Stomach smooth muscle (tissue), 2 donors: ENCODE results near the gene EXOC4.

Experiments used
- H3K27ac ChIP-seq: one replicate; pipeline ENCODE4 v1.7.0; 2013; ENCODE audit warnings: mild to moderate bottlenecking, low read length, inconsistent platforms
- H3K27me3 ChIP-seq, 2 donors: one replicate each; pipeline ENCODE4 v1.7.0; 2013; ENCODE audit warnings: low read length in 2 of 2; ENCODE audit not compliant: insufficient read depth in 2 of 2, control insufficient read depth in 1 of 2
- H3K36me3 ChIP-seq, 2 donors: one replicate each; pipeline ENCODE4 v1.7.0; 2013; ENCODE audit warnings: low read length in 2 of 2; ENCODE audit not compliant: control insufficient read depth in 2 of 2, insufficient read depth in 2 of 2
- H3K4me1 ChIP-seq: one replicate; pipeline ENCODE4 v1.7.0; 2013; ENCODE audit warnings: low read length; ENCODE audit not compliant: control insufficient read depth, insufficient read depth
- H3K4me3 ChIP-seq, 2 donors: one replicate each; pipeline ENCODE4 v1.7.0; 2013; ENCODE audit warnings: low read length in 2 of 2
- H3K9ac ChIP-seq, 2 donors: one replicate each; pipeline ENCODE4 v1.7.0; 2013; ENCODE audit warnings: low read length in 2 of 2, mild to moderate bottlenecking in 1 of 2
- H3K9me3 ChIP-seq, 2 donors: one replicate each; pipeline ENCODE4 v1.7.0; 2013; ENCODE audit warnings: low read length in 2 of 2; ENCODE audit not compliant: control insufficient read depth in 2 of 2
- donor health status: healthy.
- donor health status: Pancreatic carcinoma.

Gene EXOC4

DNA sequence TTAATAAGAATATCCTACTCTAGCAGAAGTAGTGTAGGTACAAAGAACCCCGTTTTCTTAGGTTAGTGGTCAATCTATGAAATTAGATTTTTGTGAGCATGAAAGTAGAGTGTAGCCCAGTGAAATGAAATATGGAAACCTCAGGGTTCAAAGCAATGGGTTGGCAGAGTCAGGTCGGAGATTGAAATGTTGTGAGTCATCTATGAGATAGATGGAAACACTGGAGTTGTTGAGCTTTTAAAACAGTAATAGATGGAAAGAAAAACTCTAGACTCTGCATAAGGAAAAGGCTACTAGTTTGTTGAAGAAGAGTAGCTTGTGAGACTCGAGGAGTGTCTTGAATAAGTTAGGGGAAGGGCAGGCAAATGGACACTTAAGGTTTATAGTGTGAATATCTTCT is 251.9 kb downstream of the EXOC4 start:
- Histone ChIP-seq H3K4me3 (no peak overlapping the region), H3K27me3 (no peaks in the 10 kb centered on the region), H3K36me3 (no peaks in the 10 kb centered on the region), H3K9ac (no peak overlapping the region), H3K9me3 (no peaks in the 10 kb centered on the region), H3K4me1 (no peaks in the 10 kb centered on the region), H3K27ac (no peak overlapping the region)

DNA sequence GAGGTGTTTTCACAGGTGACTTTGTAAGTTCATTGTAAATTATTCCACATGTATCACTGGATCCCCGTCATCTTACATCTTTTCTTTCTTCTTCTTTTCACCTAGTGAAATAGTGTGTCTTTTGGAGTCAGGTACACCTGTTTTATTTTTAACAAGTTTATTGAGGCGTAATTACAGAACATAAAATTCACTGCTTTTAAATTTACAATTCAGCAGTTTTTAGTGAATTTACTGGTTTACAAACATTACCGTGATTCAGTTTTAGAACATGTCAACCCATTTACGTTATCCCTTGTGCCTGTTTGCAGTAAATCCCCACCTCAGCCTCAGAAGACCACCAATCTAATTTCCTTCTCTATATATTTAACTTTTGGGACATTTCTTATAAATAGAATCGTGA is 256.9 kb downstream of the EXOC4 start:
- Histone ChIP-seq H3K9ac (no peak overlapping the region), H3K27me3 (no peaks in the 10 kb centered on the region), H3K36me3 (no peaks in the 10 kb centered on the region), H3K4me3 (no peak overlapping the region), H3K27ac (no peak overlapping the region), H3K4me1 (no peaks in the 10 kb centered on the region), H3K9me3 (peaks cover 0 to 2% of the 10 kb centered on the region in 2 donors)

- Histone ChIP-seq H3K9me3 (peaks cover 0 to 2% of the 10 kb centered on the region in 2 donors), H3K27me3 (no peaks in the 10 kb centered on the region), H3K9ac (no peak overlapping the region), H3K36me3 (no peaks in the 10 kb centered on the region), H3K4me3 (no peak overlapping the region), H3K27ac (no peak overlapping the region), H3K4me1 (no peaks in the 10 kb centered on the region)
These were observed 257.6 kb downstream of the EXOC4 start for GRCh38 chr7:133510326-133511055.

- Histone ChIP-seq H3K27me3 (no peaks in the 10 kb centered on the region), H3K9me3 (peaks cover 0 to 2% of the 10 kb centered on the region in 2 donors), H3K4me3 (no peak overlapping the region), H3K9ac (no peak overlapping the region), H3K36me3 (no peaks in the 10 kb centered on the region), H3K4me1 (no peaks in the 10 kb centered on the region), H3K27ac (no peak overlapping the region)
These were observed 258.4 kb downstream of the EXOC4 start for GRCh38 chr7:133511252-133511651.

DNA sequence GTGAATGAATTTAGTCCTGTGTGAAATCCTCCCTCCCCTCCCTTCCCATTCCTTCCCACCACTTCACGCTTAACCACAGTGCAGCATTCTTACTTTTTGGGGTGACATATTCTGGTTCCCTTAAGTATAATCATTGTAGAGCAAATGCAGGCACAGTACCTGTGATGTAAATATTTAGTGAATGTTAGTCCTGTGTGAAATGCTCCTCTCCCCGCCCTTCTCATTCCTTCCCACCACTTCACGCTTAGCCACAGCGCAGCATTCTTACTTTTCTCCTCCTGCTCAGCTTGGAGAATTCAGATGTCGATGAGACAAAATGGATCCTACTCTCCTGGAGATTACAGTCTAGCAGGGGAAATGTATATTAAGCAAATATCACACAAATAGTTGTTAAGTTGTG is 258.8 kb downstream of the EXOC4 start:
- H3K4me3 ChIP-seq = no peak overlapping the region
- H3K9ac ChIP-seq = no peak overlapping the region
- H3K27me3 ChIP-seq = no peaks in the 10 kb centered on the region
- H3K36me3 ChIP-seq = no peaks in the 10 kb centered on the region
- no peaks in the 10 kb centered on the region for H3K4me1 ChIP-seq
- H3K9me3 ChIP-seq = peaks cover 0 to 2% of the 10 kb centered on the region in 2 donors
- H3K27ac ChIP-seq = no peak overlapping the region

DNA sequence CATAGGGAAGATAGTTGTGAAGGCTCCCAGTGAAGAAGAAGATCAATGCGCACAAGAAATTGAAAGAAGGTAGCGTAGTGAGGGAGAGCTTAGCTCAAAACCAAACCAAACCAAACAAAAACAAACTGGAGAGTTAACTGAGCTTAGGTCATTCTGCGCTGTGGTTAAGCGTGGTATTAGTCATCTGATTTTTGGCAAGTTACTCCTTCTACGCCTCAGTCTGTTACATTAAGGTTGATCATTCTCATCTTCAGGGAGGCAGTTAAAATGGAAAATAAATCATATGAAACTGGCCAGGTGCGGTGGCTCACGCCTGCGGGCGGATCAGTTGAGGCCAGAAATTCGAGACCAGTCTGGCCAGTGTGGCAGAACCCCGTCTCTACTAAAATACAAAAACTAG is 259.7 kb downstream of the EXOC4 start:
- H3K9me3 ChIP-seq = peaks cover 0 to 2% of the 10 kb centered on the region in 2 donors
- H3K9ac ChIP-seq = no peak overlapping the region
- no peak overlapping the region for H3K4me3 ChIP-seq

DNA sequence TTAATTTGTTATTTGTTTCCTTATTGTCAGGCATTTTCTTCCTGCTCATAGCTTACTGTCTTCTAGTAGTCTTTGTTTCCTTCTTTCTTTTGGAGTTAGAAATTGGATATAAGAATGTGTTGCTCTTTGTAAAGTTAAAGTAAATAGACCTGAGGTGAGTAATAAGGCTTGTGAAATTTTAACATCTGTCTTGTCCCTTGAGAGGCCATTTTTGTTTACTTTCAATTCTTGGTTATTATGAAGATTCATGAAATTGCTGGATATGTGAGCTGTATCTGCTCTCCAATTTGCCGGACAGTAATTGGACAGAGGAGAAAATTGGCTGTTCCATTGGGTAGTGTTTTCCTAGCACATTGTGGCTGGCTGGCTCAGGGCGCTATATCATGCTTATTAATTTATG is 260.7 kb downstream of the EXOC4 start:
- Histone ChIP-seq H3K36me3 (no peaks in the 10 kb centered on the region), H3K4me1 (no peaks in the 10 kb centered on the region), H3K9me3 (peaks cover 0 to 2% of the 10 kb centered on the region in 2 donors), H3K27me3 (no peaks in the 10 kb centered on the region), H3K4me3 (no peak overlapping the region), H3K27ac (no peak overlapping the region), H3K9ac (no peak overlapping the region)

More for the DNA sequence above, 259.7 kb downstream of the EXOC4 start:
- Histone ChIP-seq H3K36me3 (no peaks in the 10 kb centered on the region), H3K4me1 (no peaks in the 10 kb centered on the region), H3K27ac (no peak overlapping the region), H3K27me3 (no peaks in the 10 kb centered on the region)

- H3K36me3 ChIP-seq = no peaks in the 10 kb centered on the region
- peaks cover 0 to 2% of the 10 kb centered on the region in 2 donors for H3K9me3 ChIP-seq
- H3K4me1 ChIP-seq = no peaks in the 10 kb centered on the region
- no peak overlapping the region for H3K4me3 ChIP-seq
- H3K27ac ChIP-seq = no peak overlapping the region
- no peaks in the 10 kb centered on the region for H3K27me3 ChIP-seq
- H3K9ac ChIP-seq = no peak overlapping the region
These were observed 261.7 kb downstream of the EXOC4 start for GRCh38 chr7:133514551-133514950.

DNA sequence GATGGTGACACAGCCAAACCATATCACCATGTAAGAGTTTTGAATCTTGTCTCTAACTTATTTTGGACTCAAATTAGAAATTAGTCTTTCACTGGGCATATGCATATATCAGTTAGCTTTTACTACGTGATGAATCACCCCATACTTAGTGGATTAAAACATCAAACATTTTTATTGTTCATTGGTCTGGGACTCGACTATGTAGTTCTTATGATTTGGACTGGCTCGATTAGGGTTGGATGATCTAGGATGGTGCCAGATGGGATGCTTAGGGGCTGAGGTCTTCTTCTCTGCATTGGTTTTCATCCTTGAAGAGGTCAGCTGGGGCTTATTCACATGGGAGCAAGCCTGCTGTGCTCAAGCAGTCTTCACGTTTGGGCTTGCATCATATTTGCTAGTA is 264.9 kb downstream of the EXOC4 start:
- Histone ChIP-seq H3K36me3 (no peaks in the 10 kb centered on the region), H3K9me3 (no peaks in the 10 kb centered on the region), H3K27me3 (no peaks in the 10 kb centered on the region)

DNA sequence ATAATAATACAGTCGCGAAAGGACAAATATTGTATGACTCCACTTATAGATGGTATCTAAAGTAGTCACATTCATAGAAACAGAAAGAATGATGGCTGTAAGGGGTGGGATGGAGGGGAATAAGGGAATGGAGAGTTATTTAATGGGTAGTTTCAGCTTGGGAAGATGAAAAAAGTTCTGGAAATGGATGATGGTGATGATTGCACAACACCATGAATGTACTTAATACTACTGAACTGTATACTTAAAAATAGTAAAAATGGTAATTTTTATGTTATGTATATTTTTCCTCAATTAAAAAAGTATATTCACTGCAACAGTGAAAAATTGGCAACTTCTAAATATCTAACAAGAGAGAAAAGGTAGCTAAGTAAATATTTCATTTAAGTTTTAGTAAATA is 265.8 kb downstream of the EXOC4 start:
- H3K27ac ChIP-seq = no peak overlapping the region
- H3K36me3 ChIP-seq = no peaks in the 10 kb centered on the region
- no peaks in the 10 kb centered on the region for H3K27me3 ChIP-seq
- no peak overlapping the region for H3K4me3 ChIP-seq
- H3K9me3 ChIP-seq = no peaks in the 10 kb centered on the region
- H3K4me1 ChIP-seq = no peaks in the 10 kb centered on the region
- H3K9ac ChIP-seq = no peak overlapping the region

More for the DNA sequence above, 264.9 kb downstream of the EXOC4 start:
- no peak overlapping the region for H3K9ac ChIP-seq
- H3K4me3 ChIP-seq = no peak overlapping the region
- H3K4me1 ChIP-seq = no peaks in the 10 kb centered on the region
- H3K27ac ChIP-seq = no peak overlapping the region

DNA sequence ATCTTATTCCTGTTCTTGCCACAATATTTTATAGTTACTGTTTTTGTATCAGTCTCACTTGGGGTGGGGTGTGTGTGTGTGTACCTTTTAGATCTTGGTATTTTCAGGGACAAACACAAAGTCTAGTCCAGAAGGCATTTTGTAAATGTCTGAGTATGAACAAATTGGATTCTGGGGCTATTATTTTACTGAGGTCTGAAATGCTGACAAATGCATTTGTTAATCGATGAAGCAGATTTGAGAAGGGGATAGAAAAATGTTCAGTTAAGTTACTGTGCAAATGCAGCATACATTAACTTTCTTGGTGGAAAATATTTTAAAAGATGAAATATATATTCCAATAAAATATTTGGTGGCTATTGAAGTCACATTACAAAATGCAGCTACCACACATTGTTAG is 267.4 kb downstream of the EXOC4 start:
- H3K27ac ChIP-seq = no peak overlapping the region
- no peak overlapping the region for H3K4me3 ChIP-seq
- H3K9me3 ChIP-seq = no peaks in the 10 kb centered on the region
- no peak overlapping the region for H3K9ac ChIP-seq
- H3K4me1 ChIP-seq = no peaks in the 10 kb centered on the region
- H3K27me3 ChIP-seq = no peaks in the 10 kb centered on the region
- H3K36me3 ChIP-seq = no peaks in the 10 kb centered on the region
